SKM-1 (cell line): ENCODE data around the gene RFX7.
"Not testable (repeated sequence)": the region's sequence is repeated elsewhere in the genome, so short reads cannot be mapped to it uniquely, and the experiment has no call there.

Source experiments
- DNase-seq: peaks from one replicate; lab custom pipeline; 2025; ENCODE audit not compliant: unreplicated experiment; lab: John Stamatoyannopoulos, UW

The RFX7 gene

GRCh38 chr15:56207711-56208110 lies 36.0 kb downstream of the RFX7 start:
- no peak for DNase-seq

DNA sequence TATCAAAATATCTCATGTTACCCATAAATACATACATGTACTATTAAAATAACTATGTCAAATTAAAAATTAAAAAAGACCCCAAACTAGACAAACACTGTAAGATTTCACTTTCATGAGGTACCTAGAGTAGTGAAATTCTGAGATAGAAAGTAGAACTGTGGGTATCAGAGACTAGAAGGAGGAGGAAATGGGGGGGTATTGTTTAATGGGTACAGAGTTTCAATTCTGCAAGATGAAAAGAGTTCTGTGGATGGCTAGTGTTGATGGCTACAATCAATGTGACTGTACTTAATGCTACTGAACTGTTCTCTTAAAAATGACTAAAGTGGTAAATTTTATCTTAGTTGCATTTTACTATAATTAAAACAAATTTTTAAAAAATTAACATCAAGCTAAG lies 36.6 kb downstream of the RFX7 start:
- no peak for DNase-seq

DNA sequence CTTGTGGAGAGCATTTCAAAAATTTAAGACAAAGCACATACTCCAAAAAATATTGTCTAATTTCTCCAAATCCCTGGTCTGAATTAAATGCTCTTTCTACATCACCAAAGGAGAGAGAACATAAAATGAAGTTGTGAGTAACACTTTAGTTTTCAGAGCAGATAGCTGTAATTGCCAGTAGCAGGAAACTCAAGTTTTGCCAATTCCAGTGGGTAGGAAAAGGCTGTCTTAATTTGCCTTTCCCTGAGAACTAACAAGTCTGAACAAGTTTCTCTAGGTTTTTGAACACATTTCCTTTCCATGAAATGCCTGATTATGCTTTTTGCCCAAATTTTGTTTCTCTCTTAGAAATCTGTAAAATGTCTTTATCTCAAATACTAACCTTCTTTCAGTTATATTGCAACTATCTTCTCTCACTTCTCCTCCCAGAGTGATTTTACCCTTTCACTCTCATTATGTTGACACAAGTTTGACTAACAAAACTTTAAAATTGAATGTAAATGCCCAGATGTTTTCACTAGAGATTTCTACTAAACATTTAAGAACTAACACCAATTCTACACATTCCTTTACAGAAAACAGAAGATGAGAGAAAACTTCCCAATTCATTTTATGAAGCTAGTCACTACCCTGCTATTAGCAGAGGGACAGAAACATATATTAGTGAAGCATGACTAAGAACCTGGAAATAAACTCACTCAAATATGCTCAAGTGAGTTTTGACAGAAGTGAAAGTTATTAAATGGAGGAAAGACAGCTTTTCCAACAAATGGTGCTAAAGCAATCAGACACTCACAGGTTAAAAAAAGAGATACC lies 38.4 kb downstream of the RFX7 start:
- DNase-seq, result no peak

DNA sequence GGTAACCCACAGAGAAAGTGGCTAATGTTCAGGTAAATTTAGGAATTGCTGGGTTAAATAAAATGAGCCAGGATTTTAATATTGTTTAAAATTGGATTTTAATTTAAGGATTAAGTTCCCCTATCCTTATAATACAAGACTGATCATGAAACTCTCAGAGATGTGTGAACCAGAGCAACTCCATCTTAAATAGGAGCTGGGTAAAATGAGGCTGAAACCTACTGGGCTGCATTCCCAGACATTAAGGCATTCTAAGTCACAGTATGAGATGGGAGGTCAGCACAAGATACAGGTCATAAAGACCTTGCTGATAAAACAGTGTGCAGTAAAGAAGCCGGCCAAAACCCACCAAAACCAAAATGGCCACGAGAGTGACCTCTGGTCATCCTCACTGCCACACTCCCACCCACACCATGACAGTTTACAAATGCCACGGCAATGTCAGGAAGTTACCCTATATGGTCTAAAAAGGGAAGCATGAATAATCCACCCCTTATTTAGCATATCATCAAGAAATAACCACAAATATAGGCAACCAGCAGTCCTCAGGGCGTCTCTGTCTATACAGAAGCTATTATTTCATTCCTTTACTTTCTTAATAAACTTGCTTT lies 40.3 kb downstream of the RFX7 start:
- DNase-seq, result not testable (repeated sequence)

DNA sequence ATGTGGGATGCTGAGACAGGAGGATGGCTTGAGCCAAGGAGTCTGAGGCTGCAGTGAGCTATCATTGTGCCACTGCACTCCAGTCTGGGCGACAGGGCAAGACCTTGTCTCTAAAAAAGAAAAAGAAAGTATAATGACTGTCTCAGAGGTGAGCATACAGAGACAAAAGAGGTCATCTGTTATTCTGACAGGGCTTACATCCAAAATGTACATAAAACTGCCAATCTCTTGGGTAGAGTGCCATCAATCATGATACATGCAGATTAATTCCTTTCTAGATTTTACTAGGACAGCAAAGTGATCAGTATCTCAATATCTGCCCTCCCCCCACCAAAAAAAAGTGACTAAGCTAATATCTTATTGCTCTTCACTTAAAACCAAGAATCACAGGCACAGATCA lies 41.0 kb downstream of the RFX7 start:
- DNase-seq, result no peak

GRCh38 chr15:56199038-56199437 lies 44.6 kb downstream of the RFX7 start:
- DNase-seq, result no peak

DNA sequence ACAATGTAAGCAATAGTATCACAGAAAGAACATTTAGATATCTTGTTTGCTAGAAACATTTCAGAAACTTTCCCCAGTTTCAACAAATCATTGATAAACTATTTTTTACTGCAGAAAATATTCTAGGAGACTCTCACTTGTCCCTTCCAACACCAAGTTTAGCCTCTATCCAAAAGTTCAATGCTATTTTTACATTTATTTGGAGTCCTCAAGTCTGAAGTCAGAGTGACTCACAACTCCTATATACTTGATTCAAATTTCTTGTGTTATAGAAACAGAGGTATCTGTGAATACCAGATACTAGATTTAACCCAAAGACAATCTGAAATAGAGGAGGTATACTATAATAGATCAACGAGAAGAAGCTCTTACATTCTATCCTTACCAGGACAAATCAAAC lies 49.6 kb downstream of the RFX7 start:
- no peak for DNase-seq

DNA sequence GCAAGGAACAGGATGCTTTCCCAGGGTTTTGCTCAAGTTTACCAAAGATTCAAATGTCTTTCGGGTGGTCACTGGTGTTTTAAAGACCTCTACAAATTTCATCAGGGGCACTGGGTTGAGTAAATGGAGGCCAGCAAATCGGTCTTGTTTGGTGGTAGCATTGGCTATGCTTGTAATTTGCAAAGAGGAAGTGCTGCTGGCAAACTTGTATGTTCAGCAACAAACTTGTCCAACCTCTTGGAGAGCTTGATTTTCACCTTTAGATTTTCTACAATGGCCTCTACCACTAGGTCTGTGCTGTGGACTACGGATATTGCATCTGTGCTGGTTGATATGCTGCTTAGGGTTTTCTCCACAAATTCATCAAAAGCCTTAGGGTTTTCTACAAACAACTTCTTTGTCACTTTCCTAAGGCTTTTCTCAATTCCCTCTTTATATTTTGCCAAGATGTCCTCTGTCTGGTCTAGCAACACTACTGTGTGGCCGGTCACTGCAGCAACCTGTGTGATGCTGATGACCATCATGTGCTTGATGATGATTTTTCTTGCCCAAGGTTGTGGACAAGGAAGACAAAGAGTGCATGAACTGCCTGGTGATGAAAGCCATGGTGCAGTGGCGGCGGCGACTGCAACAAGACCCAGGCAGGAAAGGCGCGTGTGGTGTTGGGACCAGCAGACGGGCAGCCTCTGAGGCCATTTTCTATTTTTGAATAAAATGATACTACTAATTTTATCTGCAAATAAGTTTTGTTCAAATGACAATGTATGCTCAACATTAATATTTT lies 50.8 kb downstream of the RFX7 start:
- DNase-seq, result no peak

- no peak for DNase-seq
Measured at GRCh38 chr15:56187665-56188064, 56.0 kb downstream of the RFX7 start.

DNA sequence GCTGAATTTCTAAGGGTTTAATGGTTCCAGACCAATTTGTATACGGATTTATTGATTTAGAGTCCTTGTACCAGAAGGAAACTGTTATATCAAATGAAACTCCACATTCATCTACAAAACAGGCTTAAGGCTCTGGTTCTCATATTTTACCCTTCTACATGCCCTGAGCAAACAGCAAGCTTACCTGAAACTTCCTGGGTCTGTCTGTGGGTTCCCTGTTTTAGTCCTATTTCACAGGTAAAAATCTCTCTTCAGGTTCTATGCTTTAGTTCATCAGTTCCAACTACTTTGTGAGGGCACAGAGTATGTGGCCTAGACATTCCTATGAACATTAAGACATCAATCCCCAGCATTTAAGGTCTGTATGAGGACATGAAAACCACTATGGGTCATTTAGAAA lies 57.7 kb downstream of the RFX7 start:
- no peak for DNase-seq

DNA sequence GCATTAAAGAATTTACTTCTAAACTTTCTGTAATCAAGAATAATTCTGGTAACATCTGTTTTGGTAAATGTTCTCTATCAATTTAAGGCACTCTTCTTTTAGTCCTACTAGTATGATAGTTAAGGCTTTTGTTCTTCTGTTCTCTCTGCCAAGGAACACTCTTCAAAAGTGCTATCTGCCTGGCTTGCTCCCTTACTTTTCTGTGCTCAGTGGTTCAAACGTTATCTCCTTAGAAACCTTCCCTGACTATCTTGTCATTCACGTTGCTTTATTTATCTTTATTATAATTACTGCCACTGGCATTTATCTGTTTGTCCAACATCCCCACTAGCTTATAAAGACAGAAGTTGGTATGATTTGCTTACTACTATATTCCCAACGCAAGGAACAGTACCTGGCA lies 59.2 kb downstream of the RFX7 start:
- no peak for DNase-seq

- DNase-seq, result no peak
Measured at GRCh38 chr15:56180851-56181250, 62.8 kb downstream of the RFX7 start.

DNA sequence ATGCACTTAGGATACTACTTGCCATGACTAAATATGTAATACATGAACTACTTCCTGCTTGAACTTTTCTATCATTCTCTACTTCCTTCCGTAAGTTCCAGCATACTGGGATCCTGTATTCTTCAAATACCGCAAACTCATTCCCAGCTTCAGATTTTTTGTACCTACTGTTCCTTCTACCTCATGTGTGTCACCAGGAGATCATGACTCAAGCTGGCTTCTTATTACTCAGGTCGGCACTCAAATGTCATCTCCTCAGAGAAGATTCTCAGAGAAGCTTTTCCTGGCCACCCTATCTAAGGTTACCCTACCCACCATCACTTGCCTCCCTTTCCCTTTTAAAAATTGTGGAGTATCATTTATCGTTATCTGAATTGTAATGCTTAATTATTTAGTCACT lies 66.7 kb downstream of the RFX7 start:
- no peak for DNase-seq

DNA sequence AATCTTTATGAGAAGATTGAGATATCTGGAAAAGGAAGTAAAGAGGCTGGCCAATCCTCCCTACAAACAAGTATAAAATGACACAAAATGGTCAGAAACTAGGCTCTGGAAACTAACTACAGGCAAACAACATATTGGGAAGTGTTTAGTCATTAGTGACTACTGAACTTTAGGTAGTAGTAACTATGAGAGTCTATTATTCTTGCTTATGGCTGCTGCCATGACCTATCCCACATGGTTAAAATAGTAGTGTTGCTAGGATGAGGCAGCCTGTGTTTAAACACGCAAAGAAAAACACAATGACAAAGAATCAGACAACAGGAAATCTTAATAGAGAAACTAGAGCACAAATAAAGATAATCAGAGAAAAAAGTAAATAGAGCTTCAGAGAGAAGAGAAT lies 67.9 kb downstream of the RFX7 start:
- DNase-seq, result no peak

DNA sequence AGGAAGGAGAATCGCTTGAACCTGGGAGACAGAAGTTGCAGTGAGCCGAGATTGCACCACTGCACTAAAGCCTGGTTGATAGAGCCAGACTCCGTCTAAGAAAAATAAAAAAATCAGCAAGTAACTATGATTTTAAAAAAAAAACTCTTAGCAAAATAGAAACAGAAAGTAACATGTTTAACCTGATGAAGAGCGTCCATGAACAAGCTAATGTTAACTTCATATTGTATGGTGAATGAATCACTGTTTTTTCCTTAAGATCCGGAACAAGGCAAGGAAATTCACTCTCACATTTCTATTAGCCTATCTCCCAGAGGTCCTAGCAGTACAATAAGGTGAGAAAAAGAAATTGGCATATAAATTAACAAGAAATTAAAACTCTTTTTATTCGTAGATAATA lies 69.0 kb downstream of the RFX7 start:
- DNase-seq, result no peak

DNA sequence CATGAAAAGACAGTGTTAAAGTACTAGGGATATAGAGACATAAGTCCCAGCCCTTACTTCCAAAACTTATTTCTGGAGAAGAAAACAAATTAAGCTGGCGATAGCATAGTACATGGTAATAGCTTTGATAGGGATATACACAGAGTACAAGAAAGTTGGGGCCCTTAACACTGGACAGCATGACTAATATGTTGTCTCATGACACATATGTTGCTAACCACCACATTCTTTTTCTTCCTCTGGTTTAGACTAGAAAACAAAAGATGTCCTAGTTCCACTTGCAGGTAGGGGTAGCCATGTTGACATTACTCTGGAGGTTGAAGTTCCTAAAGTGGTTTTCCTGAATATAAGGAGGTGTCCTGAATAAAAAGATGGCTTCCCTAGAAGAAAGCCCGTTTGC lies 75.3 kb downstream of the RFX7 start:
- DNase-seq, result no peak

GRCh38 chr15:56165234-56165633 lies 78.4 kb downstream of the RFX7 start:
- DNase-seq, result no peak

DNA sequence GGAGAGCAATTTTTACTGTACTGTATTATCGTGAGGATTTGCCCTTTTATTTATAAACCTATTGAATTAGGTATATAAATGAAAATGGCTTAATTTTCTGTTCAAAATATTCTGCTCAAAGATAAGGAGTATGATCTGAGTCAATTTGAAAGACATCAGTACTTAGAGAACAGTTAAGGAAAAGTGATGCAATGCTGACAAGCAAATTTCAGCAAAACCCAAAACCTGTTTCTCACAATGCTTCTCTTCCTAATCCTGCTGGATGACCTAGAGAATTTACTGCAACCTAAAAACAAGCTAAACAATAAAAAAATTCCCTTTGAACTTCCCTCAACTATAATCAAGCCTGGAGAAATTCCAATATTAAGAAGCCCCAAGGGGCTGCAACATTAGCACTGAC lies 82.7 kb downstream of the RFX7 start:
- DNase-seq, result no peak

DNA sequence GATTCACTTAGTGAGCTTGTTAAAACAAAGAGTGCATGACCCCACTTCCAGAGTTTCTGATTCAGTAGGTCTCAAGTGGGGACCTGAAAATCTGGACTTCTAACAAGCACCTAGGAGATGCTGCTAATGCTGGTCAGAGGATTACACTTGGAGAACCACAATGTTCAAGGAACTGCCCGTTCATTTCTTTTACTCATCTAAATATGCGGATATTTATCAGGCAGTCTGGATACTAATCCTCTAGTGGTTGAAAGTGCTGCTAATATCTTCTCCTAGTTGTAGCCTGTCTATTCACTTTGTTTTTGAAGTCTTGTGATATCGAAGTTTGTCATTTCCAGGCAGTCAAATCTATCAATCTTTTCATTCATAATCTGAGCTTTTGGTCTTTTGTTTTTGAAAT lies 86.8 kb downstream of the RFX7 start:
- no peak for DNase-seq

GRCh38 chr15:56155278-56155677 lies 88.4 kb downstream of the RFX7 start:
- DNase-seq, result not testable (repeated sequence)

DNA sequence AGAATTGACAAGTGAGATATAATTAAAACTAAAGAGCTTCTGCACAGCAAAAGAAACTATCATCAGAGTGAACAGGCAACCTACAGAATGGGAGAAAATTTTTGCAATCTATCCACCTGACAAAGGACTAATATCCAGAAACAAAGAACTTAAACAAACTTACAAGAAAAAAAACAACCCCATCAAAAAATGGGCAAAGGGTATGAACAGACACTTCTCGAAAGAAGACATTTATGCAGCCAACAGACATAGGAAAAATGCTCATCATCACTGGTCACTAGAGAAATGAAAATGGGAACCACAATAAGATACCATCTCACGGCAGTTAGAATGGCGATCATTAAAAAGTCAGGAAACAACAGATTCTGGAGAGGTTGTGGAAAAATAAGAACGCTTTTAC lies 88.9 kb downstream of the RFX7 start:
- not testable (repeated sequence) for DNase-seq

GRCh38 chr15:56150204-56150603 lies 93.5 kb downstream of the RFX7 start:
- no peak for DNase-seq
